ENCODE data around the gene PANK2.

DNA sequence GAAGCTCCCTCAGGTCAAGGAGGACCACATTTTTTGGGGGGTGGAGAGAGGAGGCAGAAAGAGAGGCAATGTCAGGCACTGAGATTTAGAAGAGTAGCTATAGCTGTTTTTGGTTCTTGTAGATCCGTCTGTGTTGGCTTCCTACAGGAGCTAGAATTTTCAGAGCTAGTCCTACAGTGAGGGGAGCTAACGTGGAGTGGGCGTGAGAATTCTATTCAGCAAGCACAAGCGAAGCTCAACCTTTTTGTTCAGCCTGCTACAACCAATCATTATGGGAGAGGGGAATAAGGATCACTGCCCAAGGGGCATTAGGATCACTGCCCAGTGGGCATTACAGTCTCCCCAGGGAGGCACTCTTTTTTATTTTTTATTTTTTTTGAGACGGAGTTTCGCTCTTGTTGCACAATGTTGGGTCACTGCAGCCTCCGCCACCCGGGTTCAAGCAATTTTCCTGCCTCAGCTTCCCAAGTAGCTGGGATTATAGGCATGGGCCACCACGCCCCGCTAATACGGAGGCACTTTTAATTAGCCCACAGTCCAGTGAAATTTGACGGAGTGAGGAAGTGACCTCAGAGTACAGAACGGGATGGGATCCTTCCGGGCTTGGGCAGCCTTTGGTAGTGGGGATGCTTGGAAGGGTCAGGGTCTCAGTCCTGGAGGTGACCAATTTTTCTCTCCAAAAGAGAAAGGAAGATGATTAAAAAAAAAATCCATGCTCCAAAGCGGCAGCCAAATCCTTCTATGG, 1.1 kb upstream of the PANK2 start:
- TF ChIP-seq EZH2 (IDR thresholded peaks at IDR 0.05; ENCODE audit: borderline replicate concordance, low read depth, low read length, poor library complexity, severe bottlenecking), result no peak
- TF ChIP-seq, protein P1, sequence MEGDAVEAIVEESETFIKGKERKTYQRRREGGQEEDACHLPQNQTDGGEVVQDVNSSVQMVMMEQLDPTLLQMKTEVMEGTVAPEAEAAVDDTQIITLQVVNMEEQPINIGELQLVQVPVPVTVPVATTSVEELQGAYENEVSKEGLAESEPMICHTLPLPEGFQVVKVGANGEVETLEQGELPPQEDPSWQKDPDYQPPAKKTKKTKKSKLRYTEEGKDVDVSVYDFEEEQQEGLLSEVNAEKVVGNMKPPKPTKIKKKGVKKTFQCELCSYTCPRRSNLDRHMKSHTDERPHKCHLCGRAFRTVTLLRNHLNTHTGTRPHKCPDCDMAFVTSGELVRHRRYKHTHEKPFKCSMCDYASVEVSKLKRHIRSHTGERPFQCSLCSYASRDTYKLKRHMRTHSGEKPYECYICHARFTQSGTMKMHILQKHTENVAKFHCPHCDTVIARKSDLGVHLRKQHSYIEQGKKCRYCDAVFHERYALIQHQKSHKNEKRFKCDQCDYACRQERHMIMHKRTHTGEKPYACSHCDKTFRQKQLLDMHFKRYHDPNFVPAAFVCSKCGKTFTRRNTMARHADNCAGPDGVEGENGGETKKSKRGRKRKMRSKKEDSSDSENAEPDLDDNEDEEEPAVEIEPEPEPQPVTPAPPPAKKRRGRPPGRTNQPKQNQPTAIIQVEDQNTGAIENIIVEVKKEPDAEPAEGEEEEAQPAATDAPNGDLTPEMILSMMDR (conservative IDR thresholded peaks at IDR 0.05; ENCODE audit: low read depth, low read length), result no peak

Measured in A673 (cell line).